Measurements from ENCODE around the gene DCHS1. TPM values are rescaled to one million over a fixed set of nuclear protein-coding genes. Genes with fewer than 3 reads are reported as not detected.
A peak's percentile ranks its signal among the peaks of the same experiment; 100 is the strongest.
"Not testable (repeated sequence)": the region's sequence is repeated elsewhere in the genome, so short reads cannot be mapped to it uniquely, and the experiment has no call there.

DCHS1 gene
- total RNA-seq: 10 to 100 TPM; 29.1 to 43.6 TPM
- 10 to 100 TPM; 38.8 to 42.8 TPM for polyA plus RNA-seq (ENCODE audit: insufficient read length in 2 of 2)
- long read RNA-seq, donor 1, partial matches to known transcripts: 6 of 6 reads
- long read RNA-seq, donor 1, other reads (novel, unspliced or antisense): 0 of 6 reads
- long read RNA-seq, donor 2: 0 reads
- long read RNA-seq, donor 3, full-length matches to known transcripts: 1 of 1 reads
- long read RNA-seq, donor 3, partial matches to known transcripts: 0 of 1 reads
- long read RNA-seq, donor 3, other reads (novel, unspliced or antisense): 0 of 1 reads
- long read RNA-seq, donor 4: 0 reads

GRCh38 chr11:6655790-6656583 lies at the start of gene DCHS1:
TSS of gene DCHS1 (minus strand) at chr11:6655809. CDS start at chr11:6641613, 14,196 bp downstream.
- peak in 3 of 6 donors; percentile 13 to 82 (median 80) for DNase-seq (ENCODE audit: low read depth in 4 of 6, low spot score in 6 of 6)
- Histone ChIP-seq H3K4me3 (ENCODE audit: low read depth, low read length) (peak within 1 kb of the TSS; percentile 63), H3K36me3 (ENCODE audit: control insufficient read depth, insufficient read depth, low read length) (peaks cover 3% of the 10 kb centered on the region), H3K27ac (ENCODE audit: low read depth, low read length) (peak within 1 kb of the TSS; percentile 81), H3K27me3 (ENCODE audit: control insufficient read depth, insufficient read depth, low read length) (peaks cover 4% of the 10 kb centered on the region), H3K4me1 (ENCODE audit: control insufficient read depth, insufficient read depth, low read length) (peaks cover 16% of the 10 kb centered on the region), H3K9me3 (ENCODE audit: control insufficient read depth, insufficient read depth, low read length) (no peaks in the 10 kb centered on the region)
- WGBS (ENCODE audit: insufficient coverage): 1% methylated on average over 22 of the region's 56 CpGs

GRCh38 chr11:6703247-6704063 lies 47.8 kb upstream of the DCHS1 start:
- peak in 2 of 6 donors; percentile 74 to 75 for DNase-seq (ENCODE audit: low read depth in 4 of 6, low spot score in 6 of 6)
- no peaks in the 10 kb centered on the region for H3K9me3 ChIP-seq (ENCODE audit: control insufficient read depth, insufficient read depth, low read length)
- H3K27ac ChIP-seq (ENCODE audit: low read depth, low read length): no peak overlapping the region
- H3K27me3 ChIP-seq (ENCODE audit: control insufficient read depth, insufficient read depth, low read length): no peaks in the 10 kb centered on the region
- H3K4me3 ChIP-seq (ENCODE audit: low read depth, low read length): no peak overlapping the region
- no peaks in the 10 kb centered on the region for H3K4me1 ChIP-seq (ENCODE audit: control insufficient read depth, insufficient read depth, low read length)
- 83% methylated on average over 1 of the region's 2 CpGs for WGBS (ENCODE audit: insufficient coverage)
- no peaks in the 10 kb centered on the region for H3K36me3 ChIP-seq (ENCODE audit: control insufficient read depth, insufficient read depth, low read length)

GRCh38 chr11:6701955-6702354 lies 46.3 kb upstream of the DCHS1 start:
- not testable (repeated sequence) for H3K9me3 ChIP-seq (ENCODE audit: control insufficient read depth, insufficient read depth, low read length); H3K4me1 ChIP-seq (ENCODE audit: control insufficient read depth, insufficient read depth, low read length); H3K27me3 ChIP-seq (ENCODE audit: control insufficient read depth, insufficient read depth, low read length); DNase-seq (ENCODE audit: low read depth in 4 of 6, low spot score in 6 of 6); H3K36me3 ChIP-seq (ENCODE audit: control insufficient read depth, insufficient read depth, low read length); H3K4me3 ChIP-seq (ENCODE audit: low read depth, low read length); H3K27ac ChIP-seq (ENCODE audit: low read depth, low read length)
- no CpG with 5 or more reads among the region's 3 CpGs for WGBS (ENCODE audit: insufficient coverage)

GRCh38 chr11:6695377-6695776 lies 39.8 kb upstream of the DCHS1 start:
- Histone ChIP-seq H3K27me3 (ENCODE audit: control insufficient read depth, insufficient read depth, low read length) (no peaks in the 10 kb centered on the region), H3K27ac (ENCODE audit: low read depth, low read length) (no peak overlapping the region), H3K4me1 (ENCODE audit: control insufficient read depth, insufficient read depth, low read length) (no peaks in the 10 kb centered on the region), H3K4me3 (ENCODE audit: low read depth, low read length) (no peak overlapping the region), H3K9me3 (ENCODE audit: control insufficient read depth, insufficient read depth, low read length) (no peaks in the 10 kb centered on the region), H3K36me3 (ENCODE audit: control insufficient read depth, insufficient read depth, low read length) (no peaks in the 10 kb centered on the region)
- no CpG with 5 or more reads among the region's 1 CpG for WGBS (ENCODE audit: insufficient coverage)
- no peak for DNase-seq (ENCODE audit: low read depth in 4 of 6, low spot score in 6 of 6)

GRCh38 chr11:6694229-6694535 lies 38.6 kb upstream of the DCHS1 start:
- Histone ChIP-seq H3K9me3 (ENCODE audit: control insufficient read depth, insufficient read depth, low read length) (no peaks in the 10 kb centered on the region), H3K27me3 (ENCODE audit: control insufficient read depth, insufficient read depth, low read length) (no peaks in the 10 kb centered on the region), H3K4me3 (ENCODE audit: low read depth, low read length) (no peak overlapping the region), H3K27ac (ENCODE audit: low read depth, low read length) (no peak overlapping the region), H3K4me1 (ENCODE audit: control insufficient read depth, insufficient read depth, low read length) (no peaks in the 10 kb centered on the region), H3K36me3 (ENCODE audit: control insufficient read depth, insufficient read depth, low read length) (no peaks in the 10 kb centered on the region)
- no peak for DNase-seq (ENCODE audit: low read depth in 4 of 6, low spot score in 6 of 6)
- WGBS (ENCODE audit: insufficient coverage): no CpG with 5 or more reads among the region's 1 CpG

- no CpG with 5 or more reads among the region's 1 CpG for WGBS (ENCODE audit: insufficient coverage)
- Histone ChIP-seq H3K27me3 (ENCODE audit: control insufficient read depth, insufficient read depth, low read length) (no peaks in the 10 kb centered on the region), H3K36me3 (ENCODE audit: control insufficient read depth, insufficient read depth, low read length) (no peaks in the 10 kb centered on the region), H3K4me1 (ENCODE audit: control insufficient read depth, insufficient read depth, low read length) (no peaks in the 10 kb centered on the region), H3K9me3 (ENCODE audit: control insufficient read depth, insufficient read depth, low read length) (no peaks in the 10 kb centered on the region), H3K4me3 (ENCODE audit: low read depth, low read length) (no peak overlapping the region), H3K27ac (ENCODE audit: low read depth, low read length) (no peak overlapping the region)
- DNase-seq (ENCODE audit: low read depth in 4 of 6, low spot score in 6 of 6): no peak
Measured at GRCh38 chr11:6693342-6694228, 38.0 kb upstream of the DCHS1 start.

GRCh38 chr11:6692128-6692527 lies 36.5 kb upstream of the DCHS1 start:
- no peaks in the 10 kb centered on the region for H3K9me3 ChIP-seq (ENCODE audit: control insufficient read depth, insufficient read depth, low read length)
- DNase-seq (ENCODE audit: low read depth in 4 of 6, low spot score in 6 of 6): no peak
- H3K4me3 ChIP-seq (ENCODE audit: low read depth, low read length): no peak overlapping the region
- H3K27me3 ChIP-seq (ENCODE audit: control insufficient read depth, insufficient read depth, low read length): no peaks in the 10 kb centered on the region
- H3K27ac ChIP-seq (ENCODE audit: low read depth, low read length): no peak overlapping the region
- no peaks in the 10 kb centered on the region for H3K36me3 ChIP-seq (ENCODE audit: control insufficient read depth, insufficient read depth, low read length)
- no peaks in the 10 kb centered on the region for H3K4me1 ChIP-seq (ENCODE audit: control insufficient read depth, insufficient read depth, low read length)

GRCh38 chr11:6690431-6691132 lies 35.0 kb upstream of the DCHS1 start:
- not testable (repeated sequence) for H3K27ac ChIP-seq (ENCODE audit: low read depth, low read length); H3K4me1 ChIP-seq (ENCODE audit: control insufficient read depth, insufficient read depth, low read length)
- WGBS (ENCODE audit: insufficient coverage): 82% methylated on average over 5 of the region's 11 CpGs

More at GRCh38 chr11:6690431-6691132, 35.0 kb upstream of the DCHS1 start:
- H3K36me3 ChIP-seq (ENCODE audit: control insufficient read depth, insufficient read depth, low read length); H3K9me3 ChIP-seq (ENCODE audit: control insufficient read depth, insufficient read depth, low read length); H3K4me3 ChIP-seq (ENCODE audit: low read depth, low read length); DNase-seq (ENCODE audit: low read depth in 4 of 6, low spot score in 6 of 6); H3K27me3 ChIP-seq (ENCODE audit: control insufficient read depth, insufficient read depth, low read length): not testable (repeated sequence)

Data from spinal cord (tissue), 10 donors.